ENCODE measurements around the gene PFKFB2. TPM values are rescaled to one million over a fixed set of nuclear protein-coding genes. Genes with fewer than 3 reads are reported as not detected.

The PFKFB2 gene
- total RNA-seq, 1 donor from 2014 or later, result 49.9 TPM

GRCh38 chr1:207024202-207025145, 28.6 kb upstream of the PFKFB2 start:
- Histone ChIP-seq H3K9me3 (no peaks in the 10 kb centered on the region), H3K27ac (peak overlapping the region; percentile 81), H3K4me1 (peaks cover 26% of the 10 kb centered on the region), H3K4me3 (peak overlapping the region; percentile 7), H3K27me3 (no peaks in the 10 kb centered on the region), H3K36me3 (no peaks in the 10 kb centered on the region)
- TF ChIP-seq, protein P1, sequence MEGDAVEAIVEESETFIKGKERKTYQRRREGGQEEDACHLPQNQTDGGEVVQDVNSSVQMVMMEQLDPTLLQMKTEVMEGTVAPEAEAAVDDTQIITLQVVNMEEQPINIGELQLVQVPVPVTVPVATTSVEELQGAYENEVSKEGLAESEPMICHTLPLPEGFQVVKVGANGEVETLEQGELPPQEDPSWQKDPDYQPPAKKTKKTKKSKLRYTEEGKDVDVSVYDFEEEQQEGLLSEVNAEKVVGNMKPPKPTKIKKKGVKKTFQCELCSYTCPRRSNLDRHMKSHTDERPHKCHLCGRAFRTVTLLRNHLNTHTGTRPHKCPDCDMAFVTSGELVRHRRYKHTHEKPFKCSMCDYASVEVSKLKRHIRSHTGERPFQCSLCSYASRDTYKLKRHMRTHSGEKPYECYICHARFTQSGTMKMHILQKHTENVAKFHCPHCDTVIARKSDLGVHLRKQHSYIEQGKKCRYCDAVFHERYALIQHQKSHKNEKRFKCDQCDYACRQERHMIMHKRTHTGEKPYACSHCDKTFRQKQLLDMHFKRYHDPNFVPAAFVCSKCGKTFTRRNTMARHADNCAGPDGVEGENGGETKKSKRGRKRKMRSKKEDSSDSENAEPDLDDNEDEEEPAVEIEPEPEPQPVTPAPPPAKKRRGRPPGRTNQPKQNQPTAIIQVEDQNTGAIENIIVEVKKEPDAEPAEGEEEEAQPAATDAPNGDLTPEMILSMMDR (IDR thresholded peaks at IDR 0.05), result no peak
- intact Hi-C loops (cut with DNase I), result no loop called here
- peak; percentile 28 for ATAC-seq
- DNase-seq, result no peak

- peak; percentile 63 for ATAC-seq
- Histone ChIP-seq H3K9me3 (no peaks in the 10 kb centered on the region), H3K4me3 (no peak overlapping the region), H3K27me3 (no peaks in the 10 kb centered on the region), H3K4me1 (peaks cover 26% of the 10 kb centered on the region), H3K27ac (peak overlapping the region; percentile 81), H3K36me3 (no peaks in the 10 kb centered on the region)
- peak; percentile 74 for DNase-seq
- intact Hi-C loops (cut with DNase I), result no loop called here
- TF ChIP-seq, protein P1 (IDR thresholded peaks at IDR 0.05), result no peak
These were observed 27.8 kb upstream of the PFKFB2 start for GRCh38 chr1:207025146-207025880.

GRCh38 chr1:207026104-207026534, 27.0 kb upstream of the PFKFB2 start:
- peak overlapping the region; percentile 47 for H3K4me3 ChIP-seq
- TF ChIP-seq, protein P1 (IDR thresholded peaks at IDR 0.05), result no peak
- DNase-seq, result no peak
- peak overlapping the region; percentile 81 for H3K27ac ChIP-seq
- peaks cover 26% of the 10 kb centered on the region for H3K4me1 ChIP-seq
- intact Hi-C loops (cut with DNase I), result no loop called here
- H3K9me3 ChIP-seq, result no peaks in the 10 kb centered on the region
- ATAC-seq, result no peak
- H3K27me3 ChIP-seq, result no peaks in the 10 kb centered on the region
- no peaks in the 10 kb centered on the region for H3K36me3 ChIP-seq

DNA sequence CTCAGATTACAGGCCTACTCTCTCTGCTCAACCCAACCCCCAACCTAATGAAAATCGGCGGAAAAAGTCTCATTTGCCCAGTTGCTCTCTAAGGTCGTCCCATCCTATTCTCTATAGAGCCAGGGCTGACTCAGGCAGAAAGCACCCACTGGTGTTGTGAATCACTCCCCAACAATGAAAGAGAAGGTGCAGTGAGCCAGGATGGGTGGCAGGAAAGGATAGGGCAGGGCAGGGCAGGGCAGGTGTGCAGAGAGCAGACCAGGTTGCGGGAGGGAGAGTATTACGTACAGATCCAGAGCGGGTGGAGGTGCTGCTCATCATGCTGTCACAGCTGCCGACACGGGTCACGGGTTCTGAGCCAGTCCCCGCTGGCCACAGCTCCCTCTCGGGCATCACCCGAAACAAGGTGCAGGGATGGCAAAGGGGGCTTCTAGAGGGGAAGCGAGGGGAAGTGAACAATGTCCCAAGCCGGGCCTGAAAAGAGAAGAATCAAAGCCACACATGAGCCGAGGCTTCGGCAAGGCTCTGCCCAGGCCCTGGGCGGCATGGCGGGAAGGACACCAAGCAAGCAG, 25.8 kb upstream of the PFKFB2 start:
- ATAC-seq, result peak; percentile 67
- Histone ChIP-seq H3K27me3 (no peaks in the 10 kb centered on the region), H3K36me3 (no peaks in the 10 kb centered on the region), H3K27ac (peak overlapping the region; percentile 81), H3K4me1 (peaks cover 26% of the 10 kb centered on the region), H3K9me3 (no peaks in the 10 kb centered on the region), H3K4me3 (peak overlapping the region; percentile 47)
- peak; percentile 75 for DNase-seq
- TF ChIP-seq, protein P1 (IDR thresholded peaks at IDR 0.05), result no peak
- intact Hi-C loops (cut with DNase I), result no loop called here

DNA sequence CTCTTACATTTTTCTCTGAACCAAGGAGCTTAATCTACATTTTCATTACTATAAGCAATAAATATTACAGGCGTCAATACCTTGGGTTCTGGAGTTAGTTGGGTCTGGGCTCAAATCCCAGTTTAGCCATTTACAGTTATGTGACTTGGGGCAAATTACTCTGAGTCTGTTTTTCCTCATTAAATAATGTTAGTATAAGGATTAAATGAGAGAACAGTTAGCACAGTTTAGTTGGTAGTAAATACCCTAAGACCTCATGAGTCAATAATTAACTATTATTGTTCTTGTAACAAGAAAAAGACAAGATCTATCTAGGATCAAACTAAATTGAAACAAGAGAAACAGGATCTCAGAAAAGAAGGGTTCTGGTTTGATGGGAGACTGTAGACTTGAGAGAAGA, 25.2 kb upstream of the PFKFB2 start:
- no peak for DNase-seq
- intact Hi-C loops (cut with DNase I), result no loop called here
- H3K36me3 ChIP-seq, result no peaks in the 10 kb centered on the region
- peaks cover 26% of the 10 kb centered on the region for H3K4me1 ChIP-seq
- H3K9me3 ChIP-seq, result no peaks in the 10 kb centered on the region
- no peaks in the 10 kb centered on the region for H3K27me3 ChIP-seq
- peak overlapping the region; percentile 81 for H3K27ac ChIP-seq
- TF ChIP-seq, protein P1 (IDR thresholded peaks at IDR 0.05), result no peak
- ATAC-seq, result no peak
- H3K4me3 ChIP-seq, result peak overlapping the region; percentile 47

Data from upper lobe of right lung (tissue), 1 donor.